ENCODE results near the gene CD244.
"Not testable (repeated sequence)": the region's sequence is repeated elsewhere in the genome, so short reads cannot be mapped to it uniquely, and the experiment has no call there.

The CD244 gene

DNA sequence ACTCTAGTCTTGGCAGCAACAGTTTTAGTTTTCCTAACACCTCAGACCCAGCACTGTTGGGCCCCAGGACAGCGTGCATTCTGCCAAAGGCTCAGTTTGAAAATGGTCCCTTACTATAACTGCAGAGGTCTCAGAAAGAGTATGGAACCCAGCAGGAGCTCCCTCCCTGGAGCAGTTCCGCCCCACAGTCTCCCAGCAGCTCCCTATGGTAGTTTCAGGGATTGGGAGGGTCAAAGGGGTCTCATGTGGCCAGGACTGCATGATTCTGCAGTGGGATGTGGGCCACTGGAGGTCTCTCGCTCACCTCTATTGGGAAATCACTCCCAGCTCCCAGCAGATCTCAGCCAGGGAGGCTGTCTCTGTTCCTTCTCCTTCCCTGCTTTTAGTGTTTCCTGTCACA lies 54.4 kb downstream of the CD244 start:
- no peak for DNase-seq

DNA sequence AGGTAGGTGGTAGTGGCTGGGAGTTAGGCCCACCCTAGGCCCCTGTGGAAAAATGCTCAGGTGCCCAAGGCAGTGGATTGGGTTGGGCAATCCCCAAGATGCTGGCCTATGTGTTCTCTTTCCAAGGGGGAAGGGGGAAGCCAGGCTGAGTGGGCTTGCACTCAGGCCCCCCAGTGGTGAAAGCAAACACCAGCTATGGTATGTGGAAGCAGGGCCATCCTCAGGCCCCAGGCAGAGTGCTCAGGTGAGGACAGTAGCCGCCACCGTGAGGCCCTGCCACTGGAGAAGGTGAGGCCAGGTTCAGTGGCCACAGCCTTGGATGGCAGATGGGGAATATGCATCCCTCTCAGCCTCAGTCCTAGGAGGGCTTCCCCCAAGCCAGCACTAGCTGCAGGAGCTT lies 54.9 kb downstream of the CD244 start:
- no peak for DNase-seq

DNA sequence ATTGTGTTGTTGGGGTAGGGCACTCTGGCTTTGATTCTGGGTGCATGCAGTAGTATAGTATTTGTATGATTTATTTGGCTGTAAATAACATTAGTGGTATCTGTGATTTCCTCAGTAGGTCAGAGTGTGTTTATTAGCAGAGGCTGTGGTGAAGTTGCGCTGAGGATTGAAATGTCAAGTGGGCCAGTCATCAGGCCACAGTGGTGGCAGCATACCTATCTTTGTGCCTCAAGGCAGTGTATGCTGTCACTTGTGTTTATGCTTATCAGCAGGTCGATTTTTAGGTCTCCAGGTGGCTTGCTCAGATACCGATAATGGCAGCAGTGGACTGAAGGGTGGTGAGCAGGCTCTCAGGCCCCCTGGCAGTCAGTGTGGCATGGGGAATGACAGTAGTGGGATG lies 55.4 kb downstream of the CD244 start:
- no peak for DNase-seq

DNA sequence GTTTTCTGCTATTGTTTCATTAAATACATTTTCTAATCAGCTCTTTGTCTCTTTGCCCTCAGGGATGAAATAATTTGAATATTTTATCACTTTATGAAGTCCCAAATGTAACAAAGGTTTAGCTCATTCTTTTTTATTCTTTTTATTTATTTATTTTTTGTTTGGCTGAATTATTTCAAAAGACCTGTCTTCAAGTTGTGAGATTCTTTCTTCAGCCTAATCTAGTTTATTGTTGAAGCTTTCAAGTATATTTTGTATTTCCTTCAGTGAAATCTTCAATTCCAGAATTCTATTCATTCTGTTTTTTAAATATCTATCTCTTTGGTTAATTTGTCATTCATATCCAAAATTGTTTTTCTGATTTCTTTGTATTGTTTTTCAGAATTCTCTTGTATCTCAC lies 55.9 kb downstream of the CD244 start:
- DNase-seq = no peak

DNA sequence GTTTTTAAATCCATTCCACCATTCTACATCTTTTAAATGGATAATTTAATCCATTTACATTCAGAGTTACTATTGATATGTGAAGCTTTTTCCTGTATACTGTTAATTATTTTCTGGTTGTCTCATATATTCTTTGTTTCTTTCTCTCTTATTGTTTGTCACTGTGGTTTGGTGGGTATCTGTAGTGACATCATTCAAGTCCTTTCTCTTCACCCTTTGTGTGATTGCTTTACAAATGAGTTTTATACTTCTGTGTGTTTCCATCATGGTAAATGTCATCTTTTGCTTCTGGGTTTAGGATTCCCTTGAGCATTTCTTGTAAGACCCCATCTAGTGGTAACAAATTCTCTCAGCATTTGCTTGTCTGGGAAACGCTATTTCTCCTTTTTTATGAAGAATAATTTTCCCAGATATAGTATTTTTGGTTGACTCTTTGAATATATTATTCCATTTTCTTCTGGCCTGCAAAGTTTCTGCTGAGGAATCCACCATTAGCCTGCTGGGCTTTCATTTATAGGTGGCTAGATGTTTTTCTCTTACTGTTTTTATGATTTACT lies 56.5 kb downstream of the CD244 start:
- DNase-seq = no peak

GRCh38 chr1:160801836-160802580 lies 60.7 kb downstream of the CD244 start:
- DNase-seq = no peak

DNA sequence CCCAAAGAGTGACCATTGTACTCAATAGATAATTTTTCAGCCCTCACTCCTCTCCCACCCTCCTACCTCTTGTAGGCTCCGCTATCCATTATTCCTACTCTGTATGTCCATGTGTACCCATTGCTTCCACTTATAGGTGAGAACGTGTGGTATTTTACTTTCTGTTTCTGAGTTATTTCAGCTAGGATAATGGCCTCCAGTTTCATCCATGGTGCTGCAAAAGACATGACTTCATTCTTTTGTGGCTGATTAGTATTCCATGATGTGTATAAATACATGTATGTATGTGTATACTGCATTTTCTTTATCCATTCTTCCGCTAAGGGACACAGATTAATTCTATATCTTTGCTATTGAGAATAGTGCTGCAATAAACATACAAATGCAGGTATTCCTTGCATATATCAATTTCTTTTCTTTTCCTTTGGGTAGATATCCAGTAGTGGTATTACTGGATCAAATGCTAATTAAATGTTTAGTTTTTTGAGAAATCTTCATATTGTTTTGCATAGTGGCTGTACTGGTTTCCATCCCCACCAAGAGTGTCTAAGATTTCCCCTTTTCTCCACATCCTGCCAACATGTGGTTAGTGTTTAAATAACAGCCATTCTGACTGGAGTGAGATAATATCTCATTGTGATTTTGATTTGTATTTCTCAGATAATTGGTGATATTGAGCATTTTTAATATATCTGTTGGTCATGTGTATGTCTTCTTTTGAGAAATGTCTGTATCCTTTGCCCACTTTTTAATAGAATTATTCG lies 61.9 kb downstream of the CD244 start:
- DNase-seq = no peak

DNA sequence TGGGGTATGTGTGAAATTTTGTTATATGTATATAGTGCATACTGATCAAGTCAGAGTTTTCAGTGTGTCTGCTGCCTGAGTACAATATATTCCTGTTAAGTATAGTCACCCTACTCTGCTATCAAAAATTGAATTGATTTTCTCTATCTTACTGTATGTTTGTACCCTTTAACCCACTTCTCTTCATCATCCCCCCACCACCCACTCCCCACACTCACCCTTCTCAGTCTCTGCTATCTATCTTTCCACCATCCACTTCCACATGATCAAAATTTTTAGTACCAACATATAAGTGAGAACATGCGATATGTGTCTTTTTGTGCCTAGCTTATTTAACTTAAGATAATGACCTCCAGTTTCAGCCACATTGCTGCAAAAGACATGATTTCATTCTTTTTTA lies 62.5 kb downstream of the CD244 start:
- no peak for DNase-seq

DNA sequence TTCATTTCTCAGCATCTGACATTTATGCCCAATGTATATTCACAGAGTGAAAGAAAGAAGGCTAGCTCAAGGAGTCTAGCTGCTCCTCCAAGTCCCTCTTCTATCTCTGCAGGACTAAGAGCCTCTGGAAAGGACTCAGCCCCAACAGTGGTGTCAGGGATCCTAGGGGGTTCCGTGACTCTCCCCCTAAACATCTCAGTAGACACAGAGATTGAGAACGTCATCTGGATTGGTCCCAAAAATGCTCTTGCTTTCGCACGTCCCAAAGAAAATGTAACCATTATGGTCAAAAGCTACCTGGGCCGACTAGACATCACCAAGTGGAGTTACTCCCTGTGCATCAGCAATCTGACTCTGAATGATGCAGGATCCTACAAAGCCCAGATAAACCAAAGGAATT lies 63.0 kb downstream of the CD244 start:
- DNase-seq = no peak

DNA sequence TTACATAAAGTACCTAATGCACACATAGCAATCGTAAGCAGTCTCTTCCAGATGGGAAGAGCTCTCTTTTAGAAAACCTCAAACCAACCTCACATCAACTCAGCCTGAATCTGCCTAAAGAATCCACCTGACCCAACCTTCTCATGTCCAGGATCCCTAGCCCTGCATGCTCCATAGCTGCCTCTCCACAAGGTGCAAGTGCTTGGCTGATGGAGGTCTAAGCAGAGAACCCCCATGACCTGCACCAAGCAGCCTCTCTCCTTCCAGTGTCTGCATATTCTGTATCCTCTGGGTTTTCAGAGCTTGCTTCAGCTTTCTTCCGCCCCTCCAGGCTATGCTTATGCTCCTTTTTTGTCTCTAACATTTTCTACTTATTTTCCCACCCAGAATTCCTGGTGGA lies 64.2 kb downstream of the CD244 start:
- DNase-seq = no peak

DNA sequence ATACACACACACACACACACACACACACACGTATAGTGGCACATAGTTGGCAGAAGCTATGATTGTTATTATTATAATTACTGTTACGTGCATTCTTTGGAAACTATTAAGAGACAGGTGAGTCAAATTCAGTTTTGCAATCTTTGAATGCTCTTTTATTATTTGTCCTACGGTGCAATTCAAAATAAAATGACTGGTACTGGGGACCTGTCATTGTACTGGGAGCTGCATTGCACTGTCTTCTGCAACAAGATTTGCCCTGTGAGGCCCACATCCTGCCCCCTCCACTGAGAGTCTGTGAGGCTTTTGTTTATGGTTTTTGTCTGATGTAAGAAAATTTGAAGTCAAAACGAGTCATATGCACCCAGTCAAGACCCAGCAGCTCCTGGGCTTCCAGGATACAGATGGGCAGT lies 64.8 kb downstream of the CD244 start:
- DNase-seq = no peak

DNA sequence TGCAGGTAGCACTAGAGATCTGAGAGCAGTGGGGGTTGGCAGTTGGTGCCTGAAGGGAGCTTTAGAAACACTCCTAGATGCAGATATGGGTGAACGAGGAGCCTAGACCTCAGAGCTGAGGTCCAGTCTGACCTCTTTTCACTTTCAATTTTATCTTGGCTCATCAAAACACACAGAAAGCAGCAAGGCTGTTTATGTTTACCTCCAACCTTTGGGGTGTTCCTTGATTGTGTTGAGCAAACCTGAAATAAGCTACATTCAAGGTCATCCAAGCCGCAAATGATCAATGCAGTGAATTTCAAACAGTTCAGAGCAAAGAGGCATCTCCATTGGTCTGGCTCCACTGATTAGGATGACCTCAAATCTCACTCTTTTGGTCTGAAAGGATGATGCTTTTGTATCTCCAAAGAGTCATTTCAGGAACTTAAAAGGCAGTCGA lies 65.4 kb downstream of the CD244 start:
- DNase-seq = no peak

- no peak for DNase-seq
These were observed 66.7 kb downstream of the CD244 start, which contains the start of gene LY9 for GRCh38 chr1:160795951-160796383. TSS of gene LY9 (plus strand) at chr1:160796174. CDS start at chr1:160796188, 14 bp downstream.

DNA sequence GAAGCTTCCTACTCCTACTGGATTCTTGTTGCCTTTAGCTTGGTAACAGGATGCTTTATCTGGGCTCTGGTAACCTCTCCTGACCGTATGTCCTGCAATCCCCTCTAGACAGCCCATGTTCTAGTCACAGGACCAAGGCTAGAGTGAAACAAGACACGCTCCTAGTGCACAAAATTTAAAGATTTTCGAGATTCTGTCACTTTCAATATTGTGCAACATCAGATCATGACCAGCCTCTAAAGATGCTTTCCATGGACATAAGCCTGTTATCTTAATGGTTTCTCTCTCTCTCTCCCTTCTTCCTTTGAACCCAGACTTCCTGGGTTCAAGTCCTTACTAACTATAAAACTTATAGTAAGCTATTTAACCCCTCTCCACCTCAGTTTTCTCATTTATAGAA lies 68.3 kb downstream of the CD244 start:
- no peak for DNase-seq

- no peak for DNase-seq
These were observed 72.7 kb downstream of the CD244 start for GRCh38 chr1:160789702-160790611.

GRCh38 chr1:160789051-160789701 lies 73.5 kb downstream of the CD244 start:
- no peak for DNase-seq

- not testable (repeated sequence) for DNase-seq
These were observed 79.5 kb downstream of the CD244 start for GRCh38 chr1:160782988-160783765.

DNA sequence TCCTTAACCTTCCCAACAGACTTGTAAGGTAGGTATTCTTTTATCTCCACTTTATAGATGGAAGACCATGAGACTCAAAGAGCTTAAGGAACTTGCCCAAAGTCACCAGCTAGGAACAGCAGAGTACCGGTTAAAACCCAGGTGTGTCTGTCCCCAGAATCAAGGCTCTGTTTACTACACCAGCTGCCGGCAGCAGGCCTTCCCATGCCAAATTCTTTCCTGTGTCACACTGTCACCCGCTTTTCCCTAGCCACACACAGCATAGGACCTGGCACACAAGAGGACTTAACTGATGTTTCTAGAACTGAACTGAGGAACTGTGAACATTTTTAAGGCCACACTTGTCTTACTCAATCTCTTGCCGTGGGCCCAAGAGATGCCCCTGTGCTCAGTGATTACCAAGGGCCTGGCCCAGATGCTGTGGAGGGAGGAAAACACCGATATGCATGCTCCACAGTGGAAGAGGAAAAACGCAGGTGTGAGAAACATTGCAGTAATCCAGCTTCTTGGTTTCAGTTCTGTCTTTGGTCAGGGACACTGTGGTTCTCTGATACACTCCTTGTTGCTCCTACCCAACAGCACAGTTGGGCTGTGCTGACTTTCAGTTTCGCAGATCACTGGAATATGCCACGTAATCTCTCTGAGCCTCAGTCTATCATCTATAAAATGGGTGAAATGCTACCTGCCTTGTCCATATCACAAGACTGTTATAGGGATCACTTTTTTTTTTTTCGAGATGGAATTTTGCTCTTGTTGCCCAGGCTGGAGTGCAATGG lies 80.6 kb downstream of the CD244 start:
- DNase-seq = no peak

- DNase-seq = no peak
These were observed 81.4 kb downstream of the CD244 start for GRCh38 chr1:160781186-160781766.

DNA sequence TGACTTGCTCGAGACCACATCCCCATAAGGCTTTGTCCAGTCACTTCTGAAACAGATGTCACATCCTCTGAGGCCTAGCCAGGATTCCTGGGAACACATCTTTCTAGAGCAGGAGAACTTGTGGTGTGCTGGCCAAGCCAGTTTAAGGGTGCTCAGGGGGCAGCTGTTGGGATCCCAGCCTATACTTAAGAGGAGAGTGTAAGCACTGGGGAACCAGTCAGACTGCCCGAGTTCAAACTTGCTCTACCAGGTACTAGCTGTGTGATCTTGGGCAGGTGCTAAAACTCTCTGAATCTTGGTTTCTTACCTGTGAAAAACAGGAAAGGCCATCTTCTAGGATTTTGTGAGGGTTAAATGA lies 82.3 kb downstream of the CD244 start:
- DNase-seq = no peak
